TTC549 (cell line): ENCODE data around the gene MAN1A2.
"Not testable (repeated sequence)": the region's sequence is repeated elsewhere in the genome, so short reads cannot be mapped to it uniquely, and the experiment has no call there.

Experiments used
- FAIRE-seq: peaks from 2 replicates; lab custom pipeline; 2012; peaks lifted over from hg19 to GRCh38; lab: Jason Lieb, UNC

The MAN1A2 gene

DNA sequence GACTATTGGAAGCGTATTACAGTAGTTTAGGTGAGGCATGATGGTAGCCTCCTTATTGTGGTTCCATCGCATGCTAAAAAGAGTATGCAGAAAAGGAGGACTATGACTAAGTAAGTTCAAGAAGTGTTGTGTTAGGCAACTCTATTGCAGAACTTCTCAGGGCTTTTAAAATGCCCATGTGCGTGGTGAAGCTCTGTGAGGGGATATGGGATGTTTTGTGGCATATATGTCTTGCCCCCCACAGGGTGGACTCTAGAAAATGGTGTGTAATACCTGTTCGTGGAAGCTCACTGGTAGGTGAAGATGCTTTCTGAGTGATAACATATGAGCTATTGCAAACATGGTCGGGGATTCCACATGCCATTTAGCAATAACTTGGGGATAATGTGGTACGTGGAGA is 31.7 kb downstream of the MAN1A2 start:
- FAIRE-seq: no peak

DNA sequence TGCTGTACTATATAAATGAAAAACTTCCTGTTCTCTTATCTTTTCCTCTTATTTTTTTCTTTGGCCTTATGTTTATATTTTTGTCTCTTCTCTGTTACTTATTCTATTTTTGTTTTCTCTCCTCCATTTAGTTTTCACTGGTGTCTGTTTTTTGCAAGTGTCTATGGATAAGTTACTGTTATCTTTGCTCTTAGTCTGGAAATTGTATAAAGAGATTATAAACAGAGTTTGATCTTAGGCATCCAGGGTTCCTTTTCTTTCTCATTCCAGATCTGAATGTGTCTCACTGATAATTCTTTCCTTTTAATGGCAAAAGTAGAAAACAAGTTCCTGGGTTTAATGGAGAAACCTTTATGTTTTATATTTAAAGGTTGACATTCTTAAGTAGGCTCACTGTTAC is 34.5 kb downstream of the MAN1A2 start:
- no peak for FAIRE-seq

DNA sequence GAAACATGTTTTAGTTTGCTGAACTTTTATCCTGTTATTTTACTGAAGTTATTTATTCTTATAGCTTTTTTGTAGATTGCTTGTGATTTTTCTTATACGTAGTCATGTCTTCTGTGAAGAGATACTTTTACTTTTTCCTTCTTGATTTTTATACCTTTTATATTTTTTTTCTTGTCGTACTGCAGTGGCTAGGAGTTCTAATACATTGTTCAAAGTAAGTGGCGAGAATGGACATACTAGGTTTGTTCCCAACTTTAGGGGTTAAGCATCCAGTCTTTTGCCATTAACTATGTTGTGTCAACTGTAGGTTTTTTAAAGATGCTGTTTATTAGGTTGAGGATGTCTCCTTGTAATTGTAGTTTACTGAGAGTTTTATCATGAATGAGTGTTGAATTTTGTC is 36.3 kb downstream of the MAN1A2 start:
- no peak for FAIRE-seq

GRCh38 chr1:117405042-117405441 is 37.8 kb downstream of the MAN1A2 start:
- no peak for FAIRE-seq

DNA sequence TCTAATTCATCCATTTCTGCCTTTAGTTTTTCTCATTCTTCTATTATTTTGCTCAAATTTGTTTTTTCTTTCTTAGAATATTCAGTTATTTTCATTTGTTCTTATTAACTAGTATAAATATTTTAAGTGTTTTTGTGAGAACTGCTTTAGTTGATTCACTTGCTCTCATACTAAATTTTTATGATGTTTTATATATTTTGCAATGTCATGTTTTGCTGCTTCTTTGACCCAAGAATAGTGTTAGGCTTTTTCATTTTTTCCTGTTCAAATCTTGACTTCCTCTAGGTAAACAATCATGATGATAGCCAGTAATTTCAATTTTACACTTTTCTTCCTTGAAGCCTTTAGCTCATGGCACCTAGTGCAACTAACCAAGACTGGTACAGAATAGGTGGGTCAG is 45.2 kb downstream of the MAN1A2 start:
- FAIRE-seq: no peak

DNA sequence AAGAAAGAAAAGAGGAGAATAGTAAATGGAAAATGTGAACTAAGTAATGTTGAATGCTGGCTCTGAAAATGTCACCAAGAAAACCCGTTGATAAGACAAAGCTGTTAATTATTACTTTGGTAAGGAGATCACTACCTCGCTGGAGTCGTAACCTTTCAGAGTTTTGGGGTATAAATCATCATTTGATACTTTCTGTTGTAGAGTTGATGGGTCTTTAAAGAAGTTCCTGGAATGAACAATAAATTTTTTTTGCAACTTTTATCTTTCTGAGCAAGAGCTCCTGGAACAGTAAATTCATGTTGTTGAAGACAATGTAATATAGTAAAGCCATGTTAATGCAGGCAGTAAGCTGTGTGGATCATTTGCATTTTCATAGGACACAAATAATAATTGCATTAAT is 46.2 kb downstream of the MAN1A2 start:
- FAIRE-seq: no peak

DNA sequence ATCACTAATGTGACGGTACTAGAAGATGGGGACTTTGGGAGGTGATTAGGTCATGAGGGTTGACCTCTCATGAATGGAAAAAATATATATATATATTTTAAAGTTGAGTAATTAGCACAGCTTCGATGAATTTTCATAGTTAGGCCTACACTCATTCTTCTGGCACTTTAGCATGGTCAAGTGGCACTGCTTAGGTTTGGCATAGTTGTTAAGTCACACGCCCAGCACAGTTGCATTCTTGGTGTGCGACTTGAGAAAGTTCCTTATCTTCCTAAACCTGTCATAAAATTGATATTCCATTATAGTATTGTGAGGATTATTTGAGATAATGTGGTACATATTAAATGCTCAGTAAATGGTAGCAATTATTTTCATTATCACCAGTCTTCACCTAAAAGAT is 47.7 kb downstream of the MAN1A2 start:
- no peak for FAIRE-seq

GRCh38 chr1:117416004-117416403 is 48.8 kb downstream of the MAN1A2 start:
- no peak for FAIRE-seq

DNA sequence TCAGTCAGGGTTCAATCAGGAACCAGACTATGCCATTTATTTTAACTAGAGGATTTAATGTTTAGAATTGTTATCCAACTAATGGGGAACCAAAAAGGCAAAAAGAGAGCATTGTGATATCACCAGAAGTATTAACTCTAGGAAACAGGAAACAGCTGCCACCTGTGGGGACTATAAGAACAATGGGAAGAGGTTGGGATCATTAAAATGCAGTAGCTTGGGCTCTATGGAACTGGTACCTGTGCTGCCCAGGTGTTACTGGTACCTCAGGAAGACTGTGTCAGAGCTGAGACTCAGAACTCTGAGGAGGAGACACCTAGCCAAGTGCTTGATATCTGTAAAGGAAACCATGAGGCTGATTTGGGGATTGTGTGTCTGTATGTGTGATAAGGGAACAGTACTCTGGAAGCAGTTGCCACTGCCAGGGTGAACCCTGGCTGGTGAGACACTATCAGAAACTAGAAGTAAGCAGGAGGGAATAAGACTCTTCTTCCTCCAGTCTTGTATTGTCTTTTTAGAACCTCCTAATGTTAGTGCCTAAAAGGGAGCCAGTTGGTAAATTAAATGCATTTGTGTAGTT is 49.4 kb downstream of the MAN1A2 start:
- FAIRE-seq: no peak

GRCh38 chr1:117425050-117425734 is 57.9 kb downstream of the MAN1A2 start:
- FAIRE-seq: no peak

- FAIRE-seq: no peak
Observed at GRCh38 chr1:117427297-117427696, 60.0 kb downstream of the MAN1A2 start.

DNA sequence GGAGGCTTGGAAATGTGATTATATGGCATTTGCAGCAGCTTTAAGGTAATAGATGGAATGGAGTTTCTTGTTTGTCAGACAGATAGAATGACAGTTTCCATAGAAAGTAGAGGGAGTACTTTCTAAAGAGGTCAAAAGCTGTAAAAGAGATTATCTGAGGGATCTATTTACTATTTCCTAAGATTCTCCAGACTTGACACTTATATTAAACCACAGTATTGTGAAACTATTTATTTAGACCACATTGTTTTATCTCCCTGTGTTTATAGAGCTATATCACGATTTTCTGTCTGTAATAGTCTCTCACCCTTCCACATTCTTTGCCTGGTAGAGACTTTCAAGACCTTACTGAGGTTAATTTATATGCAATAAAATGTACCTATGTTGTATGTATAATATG is 66.7 kb downstream of the MAN1A2 start:
- FAIRE-seq: no peak

- FAIRE-seq: no peak
Observed at GRCh38 chr1:117436513-117436912, 69.3 kb downstream of the MAN1A2 start.

GRCh38 chr1:117447661-117448060 is 80.4 kb downstream of the MAN1A2 start:
- no peak for FAIRE-seq

- no peak for FAIRE-seq
Observed at GRCh38 chr1:117452216-117452615, 85.0 kb downstream of the MAN1A2 start.

- FAIRE-seq: no peak
Observed at GRCh38 chr1:117453958-117454357, 86.7 kb downstream of the MAN1A2 start.

- FAIRE-seq: not testable (repeated sequence)
Observed at GRCh38 chr1:117458410-117458809, 91.2 kb downstream of the MAN1A2 start.

GRCh38 chr1:117466761-117467160 is 99.5 kb downstream of the MAN1A2 start:
- FAIRE-seq: no peak

GRCh38 chr1:117467336-117467735 is 100.1 kb downstream of the MAN1A2 start:
- no peak for FAIRE-seq

DNA sequence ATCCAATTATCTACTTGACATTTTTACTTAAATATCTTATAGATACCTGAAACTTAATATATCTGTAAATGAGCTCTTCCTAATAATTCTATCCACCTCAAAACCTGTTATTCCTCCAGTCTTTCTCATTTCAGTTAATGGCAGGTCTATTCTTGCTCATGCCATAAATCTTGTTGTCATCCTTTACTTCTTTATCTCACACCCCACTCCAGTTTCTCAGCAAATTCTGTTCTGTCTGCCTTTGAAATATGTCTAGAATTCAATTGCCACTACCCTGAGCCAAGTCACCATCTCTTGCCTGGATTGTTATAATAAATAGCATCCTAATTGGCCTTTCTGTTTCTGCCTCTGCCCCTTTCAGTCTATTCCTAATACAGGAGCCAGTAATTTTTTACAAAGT is 105.8 kb downstream of the MAN1A2 start:
- no peak for FAIRE-seq

- FAIRE-seq: not testable (repeated sequence)
Observed at GRCh38 chr1:117475495-117475894, 108.2 kb downstream of the MAN1A2 start.

DNA sequence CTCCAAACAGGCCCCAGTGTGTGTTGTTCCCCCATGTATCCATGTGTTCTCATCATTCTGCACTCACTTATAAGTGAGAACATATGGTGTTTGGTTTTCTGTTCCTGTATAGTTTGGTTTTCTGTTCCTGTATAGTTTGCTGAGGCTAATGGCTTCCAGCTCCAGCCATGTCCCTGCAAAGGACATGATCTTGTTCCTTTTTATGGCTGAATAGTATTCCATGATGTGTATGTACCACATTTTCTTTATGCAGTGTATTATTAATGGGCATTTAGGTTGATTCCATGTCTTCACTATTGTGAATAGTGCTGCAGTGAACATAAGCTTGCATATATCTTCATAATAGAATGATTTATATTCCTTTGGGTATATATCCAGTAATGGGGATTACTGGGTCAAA is 111.8 kb downstream of the MAN1A2 start:
- no peak for FAIRE-seq

- FAIRE-seq: no peak
Observed at GRCh38 chr1:117481410-117481809, 114.2 kb downstream of the MAN1A2 start.

DNA sequence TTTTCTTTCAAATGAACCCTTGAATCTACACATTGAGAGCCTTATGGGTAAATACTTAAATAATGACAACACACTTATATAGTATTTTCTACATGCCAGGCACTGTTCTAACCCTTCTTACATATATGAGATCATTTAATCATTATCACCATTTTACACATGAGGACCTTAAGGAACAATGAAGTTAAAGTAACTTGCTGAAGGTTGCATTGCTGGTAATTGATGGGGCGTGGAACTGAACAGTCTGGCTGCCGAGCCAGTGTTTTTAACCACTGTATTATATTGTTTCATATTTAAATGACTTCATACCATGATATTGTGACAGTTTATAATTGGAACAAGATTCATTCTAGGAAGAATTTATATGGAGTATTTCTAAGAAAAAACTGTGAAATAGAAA is 126.7 kb downstream of the MAN1A2 start:
- no peak for FAIRE-seq
